Neural progenitor cell (in vitro differentiated cells): ENCODE results near the gene ELFN1. TPM values are rescaled to one million over a fixed set of nuclear protein-coding genes. Genes with fewer than 3 reads are reported as not detected.

ENCODE experiments used
- DNase-seq: peaks from one replicate; pipeline ENCODE4 v3.0.0-alpha.2; 2016; ENCODE audit warnings: low spot score
- H2AFZ ChIP-seq: fragments of 200-600 bp; sonication (generic); replicated peaks from 2 replicates; pipeline ENCODE4 v1.6.1; 2016; ENCODE audit warnings: antibody characterized with exemption
- H3F3A ChIP-seq: fragments of 200-600 bp; sonication (generic); 2 replicates; pipeline ENCODE4 v1.6.1; 2016; ENCODE audit warnings: antibody characterized with exemption, low read depth
- H3K27ac ChIP-seq: fragments of 200-600 bp; sonication (generic); 2 replicates; pipeline ENCODE4 v1.5.1; 2016; ENCODE audit warnings: mild to moderate bottlenecking
- H3K27me3 ChIP-seq: fragments of 200-600 bp; sonication (generic); 2 replicates; pipeline ENCODE4 v1.6.1; 2016; ENCODE audit warnings: mild to moderate bottlenecking, moderate library complexity
- H3K36me3 ChIP-seq: fragments of 200-600 bp; sonication (generic); 2 replicates; pipeline ENCODE4 v1.5.1; 2016
- H3K4me1 ChIP-seq: fragments of 200-600 bp; sonication (generic); 2 replicates; pipeline ENCODE4 v1.6.1; 2016; ENCODE audit warnings: mixed run types
- H3K4me2 ChIP-seq: fragments of 200-600 bp; sonication (generic); 2 replicates; pipeline ENCODE4 v1.6.1; 2016
- H3K4me3 ChIP-seq: fragments of 200-600 bp; sonication (generic); 2 replicates; pipeline ENCODE4 v1.5.1; 2016
- H3K79me2 ChIP-seq: fragments of 200-600 bp; sonication (generic); 2 replicates; pipeline ENCODE4 v1.6.1; 2016; ENCODE audit warnings: low read depth
- H3K9ac ChIP-seq: fragments of 200-600 bp; sonication (generic); 2 replicates; pipeline ENCODE4 v1.6.1; 2016
- H3K9me3 ChIP-seq: fragments of 200-600 bp; sonication (generic); 2 replicates; pipeline ENCODE4 v1.5.1; 2016; ENCODE audit warnings: low read depth
- H4K20me1 ChIP-seq: fragments of 200-600 bp; sonication (generic); 2 replicates; pipeline ENCODE4 v1.6.1; 2016; ENCODE audit warnings: low read depth
- H3K27ac Mint-ChIP-seq: 3 replicates; pipeline ENCODE4 v1.8.0; 2021; ENCODE audit warnings: mixed read lengths
- H3K27me3 Mint-ChIP-seq: 2 replicates; pipeline ENCODE4 v1.8.0; 2022; ENCODE audit warnings: low read depth, mild to moderate bottlenecking, inconsistent platforms, moderate library complexity, mixed read lengths; ENCODE audit not compliant: insufficient read depth
- H3K36me3 Mint-ChIP-seq: 3 replicates; pipeline ENCODE4 v1.8.0; 2021; ENCODE audit warnings: mixed read lengths
- H3K4me1 Mint-ChIP-seq: 3 replicates; pipeline ENCODE4 v1.8.0; 2021; ENCODE audit warnings: mixed read lengths
- H3K4me3 Mint-ChIP-seq: 3 replicates; pipeline ENCODE4 v1.8.0; 2021; ENCODE audit warnings: mild to moderate bottlenecking, moderate library complexity, mixed read lengths
- H3K9me3 Mint-ChIP-seq: 3 replicates; pipeline ENCODE4 v1.8.0; 2020; ENCODE audit warnings: mixed read lengths
- CTCF ChIP-seq: fragments of 200-600 bp; sonication (generic); IDR thresholded peaks from 2 replicates; pipeline ENCODE4 v1.5.1; 2017; ENCODE audit warnings: antibody characterized with exemption, mild to moderate bottlenecking
- EZH2 ChIP-seq: fragments of 200-600 bp; sonication (generic); IDR thresholded peaks from 2 replicates; pipeline ENCODE4 v1.6.1; 2017; ENCODE audit warnings: antibody characterized with exemption, mild to moderate bottlenecking, moderate library complexity
- EZH2phosphoT487 ChIP-seq: fragments of 200-600 bp; sonication (generic); IDR thresholded peaks from 2 replicates; pipeline ENCODE4 v1.6.1; 2017; ENCODE audit warnings: antibody characterized with exemption
- total RNA-seq: library from RNA; depleted of rRNA; stranded (reverse); fragments of >200 nt; gene quantifications from 2 replicates; pipeline ENCODE4 v1.2.3, GENCODE V29; 2015; ENCODE audit warnings: low replicate concordance

Gene ELFN1
- total RNA-seq, 1 donor from 2014 or later, result 2.2 TPM

DNA sequence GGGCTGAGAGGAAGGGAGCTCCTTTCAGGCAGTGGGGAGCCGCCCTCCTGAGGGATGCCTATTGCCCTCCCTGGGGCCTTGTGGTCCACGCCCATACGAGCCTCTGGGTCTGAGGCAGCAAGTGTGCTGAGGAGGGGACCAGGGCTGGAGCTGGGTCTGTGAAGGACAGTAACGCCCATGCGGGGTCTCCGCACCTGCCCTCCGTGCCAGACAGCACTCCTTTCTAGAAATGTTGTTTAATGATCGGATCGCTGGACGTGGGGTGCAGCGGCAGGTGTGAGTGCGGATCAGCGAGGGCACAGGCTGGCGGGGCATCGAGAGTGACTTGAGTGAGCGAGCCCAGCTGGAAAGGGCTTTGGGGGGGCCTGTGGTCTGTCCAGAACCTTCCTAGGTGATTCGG lies 70.1 kb downstream of the ELFN1 start:
- Histone ChIP-seq H3K36me3 (no peaks in the 10 kb centered on the region), H3K9ac (no peak overlapping the region), H3K4me3 (no peak overlapping the region), H3K79me2 (no peaks in the 10 kb centered on the region), H3F3A (no peaks in the 10 kb centered on the region), H3K27ac (no peak overlapping the region), H3K9me3 (no peaks in the 10 kb centered on the region), H3K27me3 (no peaks in the 10 kb centered on the region), H3K4me2 (no peak overlapping the region), H2AFZ (no peak overlapping the region), H3K4me1 (no peaks in the 10 kb centered on the region), H4K20me1 (peaks cover 7% of the 10 kb centered on the region)
- Mint-ChIP-seq H3K36me3 (peaks cover 2% of the 10 kb centered on the region), H3K27me3 (peaks cover 10% of the 10 kb centered on the region), H3K27ac (no peak overlapping the region), H3K4me1 (peaks cover 21% of the 10 kb centered on the region), H3K4me3 (no peak overlapping the region), H3K9me3 (no peaks in the 10 kb centered on the region)
- no peak for DNase-seq
- TF ChIP-seq EZH2phosphoT487 (no peak), CTCF (no peak), EZH2 (no peak)

DNA sequence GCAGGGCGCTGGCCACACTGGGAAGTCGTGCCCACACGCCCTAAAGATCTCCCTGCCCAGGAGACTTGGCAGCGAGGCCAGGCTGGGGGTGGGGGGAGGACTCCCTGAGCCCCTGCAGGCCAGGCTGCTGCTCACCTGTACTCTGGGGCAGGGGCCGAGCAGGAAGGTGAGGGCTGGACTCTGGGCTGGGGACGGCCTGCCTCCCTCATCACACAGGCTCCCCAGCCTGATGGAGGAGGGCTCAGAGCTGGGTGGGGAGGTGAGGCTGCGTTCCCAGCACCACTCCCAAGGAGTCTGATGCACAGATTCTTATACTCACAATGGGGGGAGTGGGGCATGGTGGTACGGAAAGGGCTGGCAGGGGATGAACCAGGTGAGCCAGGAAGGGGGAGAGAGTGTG lies 71.2 kb downstream of the ELFN1 start:
- Mint-ChIP-seq H3K27me3 (peaks cover 9% of the 10 kb centered on the region), H3K27ac (no peak overlapping the region), H3K36me3 (peaks cover 2% of the 10 kb centered on the region), H3K4me3 (no peak overlapping the region), H3K9me3 (no peaks in the 10 kb centered on the region), H3K4me1 (peaks cover 17% of the 10 kb centered on the region)
- DNase-seq, result no peak
- TF ChIP-seq CTCF (no peak), EZH2phosphoT487 (no peak), EZH2 (no peak)
- Histone ChIP-seq H3F3A (no peaks in the 10 kb centered on the region), H3K27me3 (no peaks in the 10 kb centered on the region), H3K9ac (no peak overlapping the region), H4K20me1 (peaks cover 7% of the 10 kb centered on the region), H3K79me2 (no peaks in the 10 kb centered on the region), H2AFZ (no peak overlapping the region), H3K36me3 (no peaks in the 10 kb centered on the region), H3K9me3 (no peaks in the 10 kb centered on the region), H3K4me3 (no peak overlapping the region), H3K27ac (no peak overlapping the region), H3K4me1 (no peaks in the 10 kb centered on the region), H3K4me2 (no peak overlapping the region)

GRCh38 chr7:1741751-1742554 lies 71.9 kb downstream of the ELFN1 start:
- TF ChIP-seq EZH2 (no peak), CTCF (no peak), EZH2phosphoT487 (no peak)
- Histone ChIP-seq H3K79me2 (no peaks in the 10 kb centered on the region), H3K27me3 (no peaks in the 10 kb centered on the region), H2AFZ (no peak overlapping the region), H3K27ac (no peak overlapping the region), H3K4me1 (no peaks in the 10 kb centered on the region), H4K20me1 (peaks cover 7% of the 10 kb centered on the region), H3K9me3 (no peaks in the 10 kb centered on the region), H3K4me2 (no peak overlapping the region), H3F3A (no peaks in the 10 kb centered on the region), H3K4me3 (no peak overlapping the region), H3K9ac (no peak overlapping the region), H3K36me3 (no peaks in the 10 kb centered on the region)
- Mint-ChIP-seq H3K4me3 (no peak overlapping the region), H3K27me3 (peaks cover 9% of the 10 kb centered on the region), H3K9me3 (no peaks in the 10 kb centered on the region), H3K27ac (no peak overlapping the region), H3K36me3 (peaks cover 2% of the 10 kb centered on the region), H3K4me1 (peaks cover 15% of the 10 kb centered on the region)
- no peak for DNase-seq
